ENCODE results near the gene RASSF8. TPM values are rescaled to one million over a fixed set of nuclear protein-coding genes. Genes with fewer than 3 reads are reported as not detected.

Gene RASSF8
- total RNA-seq, 1 experiment from 2014 or later = 51.2 TPM

GRCh38 chr12:25929142-25929541 is 29.3 kb upstream of the RASSF8 start:
- no peaks in the 10 kb centered on the region for H3K36me3 ChIP-seq (ENCODE audit: low read depth, low read length)
- DNase-seq (peak; percentile 99), ATAC-seq (peak; percentile 72)
- intact Hi-C loops (cut with micrococcal nuclease) = loop anchor here (1.0 to 2.0 kb wide), 3 partner anchors 28 to 252 kb away; no protein-coding TSS in a partner anchor
- no peaks in the 10 kb centered on the region for H3K79me2 ChIP-seq (ENCODE audit: low read length)
- H2AFZ ChIP-seq (ENCODE audit: low read length) = no peak overlapping the region
- H3K4me2 ChIP-seq (ENCODE audit: low read length) = peak overlapping the region; percentile 56
- peak overlapping the region; percentile 91 for H3K27ac ChIP-seq (ENCODE audit: low read length)
- H3K27me3 ChIP-seq (ENCODE audit: low read length) = no peaks in the 10 kb centered on the region
- peak overlapping the region; percentile 71 for H3K9ac ChIP-seq (ENCODE audit: low read length)
- CTCF ChIA-PET = interaction anchor here (0.7 kb wide), 1 partner anchor 89 kb away, joined by 3 read pairs; no protein-coding TSS in a partner anchor
- no peaks in the 10 kb centered on the region for H4K20me1 ChIP-seq (ENCODE audit: low read length)
- TF ChIP-seq EZH2phosphoT487 (IDR thresholded peaks at IDR 0.05; ENCODE audit: borderline replicate concordance, low read length) (no peak), EZH2 (IDR thresholded peaks at IDR 0.05; ENCODE audit: low read length, unreplicated experiment) (no peak)
- TF ChIP-seq, protein P1, sequence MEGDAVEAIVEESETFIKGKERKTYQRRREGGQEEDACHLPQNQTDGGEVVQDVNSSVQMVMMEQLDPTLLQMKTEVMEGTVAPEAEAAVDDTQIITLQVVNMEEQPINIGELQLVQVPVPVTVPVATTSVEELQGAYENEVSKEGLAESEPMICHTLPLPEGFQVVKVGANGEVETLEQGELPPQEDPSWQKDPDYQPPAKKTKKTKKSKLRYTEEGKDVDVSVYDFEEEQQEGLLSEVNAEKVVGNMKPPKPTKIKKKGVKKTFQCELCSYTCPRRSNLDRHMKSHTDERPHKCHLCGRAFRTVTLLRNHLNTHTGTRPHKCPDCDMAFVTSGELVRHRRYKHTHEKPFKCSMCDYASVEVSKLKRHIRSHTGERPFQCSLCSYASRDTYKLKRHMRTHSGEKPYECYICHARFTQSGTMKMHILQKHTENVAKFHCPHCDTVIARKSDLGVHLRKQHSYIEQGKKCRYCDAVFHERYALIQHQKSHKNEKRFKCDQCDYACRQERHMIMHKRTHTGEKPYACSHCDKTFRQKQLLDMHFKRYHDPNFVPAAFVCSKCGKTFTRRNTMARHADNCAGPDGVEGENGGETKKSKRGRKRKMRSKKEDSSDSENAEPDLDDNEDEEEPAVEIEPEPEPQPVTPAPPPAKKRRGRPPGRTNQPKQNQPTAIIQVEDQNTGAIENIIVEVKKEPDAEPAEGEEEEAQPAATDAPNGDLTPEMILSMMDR (conservative IDR thresholded peaks at IDR 0.05; ENCODE audit: low read depth, low read length) = no peak
- H3K9me2 ChIP-seq (replicated peaks; ENCODE audit: low read length) = no peaks in the 10 kb centered on the region
- H3K4me1 ChIP-seq (ENCODE audit: insufficient read depth, low read length) = peaks cover 51% of the 10 kb centered on the region
- BruUV-seq (replicated peaks) = no TSS peak
- no peak overlapping the region; the same call in 1 of the 2 replicates for H3K4me3 ChIP-seq (ENCODE audit: low read length)
- peaks cover 10% of the 10 kb centered on the region for H3F3A ChIP-seq (ENCODE audit: low read length, unreplicated experiment)
- H3K9me3 ChIP-seq (ENCODE audit: low read length) = no peaks in the 10 kb centered on the region
- POLR2A ChIA-PET (ENCODE audit: unreplicated experiment) = interaction anchor here (1.0 kb wide), 2 partner anchors 13 to 30 kb away, joined by 3 to 7 read pairs; no protein-coding TSS in a partner anchor

- intact Hi-C loops (cut with micrococcal nuclease) = no loop called here
- BruUV-seq (replicated peaks) = no TSS peak
- Histone ChIP-seq H3K27me3 (ENCODE audit: low read length) (no peaks in the 10 kb centered on the region), H4K20me1 (ENCODE audit: low read length) (no peaks in the 10 kb centered on the region), H3K9me2 (replicated peaks; ENCODE audit: low read length) (no peaks in the 10 kb centered on the region), H3K4me2 (ENCODE audit: low read length) (no peak overlapping the region), H3K27ac (ENCODE audit: low read length) (no peak overlapping the region), H3K9me3 (ENCODE audit: low read length) (no peaks in the 10 kb centered on the region), H3K4me3 (ENCODE audit: low read length) (no peak overlapping the region), H3F3A (ENCODE audit: low read length, unreplicated experiment) (peaks cover 7% of the 10 kb centered on the region), H3K36me3 (ENCODE audit: low read depth, low read length) (no peaks in the 10 kb centered on the region), H3K4me1 (ENCODE audit: insufficient read depth, low read length) (peaks cover 20% of the 10 kb centered on the region), H2AFZ (ENCODE audit: low read length) (no peak overlapping the region), H3K9ac (ENCODE audit: low read length) (no peak overlapping the region), H3K79me2 (ENCODE audit: low read length) (no peaks in the 10 kb centered on the region)
- TF ChIP-seq EZH2phosphoT487 (IDR thresholded peaks at IDR 0.05; ENCODE audit: borderline replicate concordance, low read length) (no peak), EZH2 (IDR thresholded peaks at IDR 0.05; ENCODE audit: low read length, unreplicated experiment) (no peak)
- TF ChIP-seq, protein P1 (conservative IDR thresholded peaks at IDR 0.05; ENCODE audit: low read depth, low read length) = no peak
- POLR2A ChIA-PET (ENCODE audit: unreplicated experiment) = no interaction called here
- ATAC-seq (no peak), DNase-seq (no peak)
- CTCF ChIA-PET = no interaction called here
Observed at GRCh38 chr12:25932971-25933370, 25.5 kb upstream of the RASSF8 start.

- ChIA-PET POLR2A (ENCODE audit: unreplicated experiment) (no interaction called here), CTCF (interaction anchor here (0.6 kb wide), 1 partner anchor 14 kb away, joined by 3 read pairs; no protein-coding TSS in a partner anchor)
- Histone ChIP-seq H3K9me2 (replicated peaks; ENCODE audit: low read length) (no peaks in the 10 kb centered on the region), H2AFZ (ENCODE audit: low read length) (no peak overlapping the region), H3F3A (ENCODE audit: low read length, unreplicated experiment) (no peaks in the 10 kb centered on the region), H3K4me1 (ENCODE audit: insufficient read depth, low read length) (peaks cover 7% of the 10 kb centered on the region), H3K4me3 (ENCODE audit: low read length) (no peak overlapping the region), H3K27ac (ENCODE audit: low read length) (no peak overlapping the region), H3K9ac (ENCODE audit: low read length) (no peak overlapping the region), H3K9me3 (ENCODE audit: low read length) (no peaks in the 10 kb centered on the region), H3K36me3 (ENCODE audit: low read depth, low read length) (no peaks in the 10 kb centered on the region), H3K4me2 (ENCODE audit: low read length) (no peak overlapping the region), H4K20me1 (ENCODE audit: low read length) (no peaks in the 10 kb centered on the region), H3K27me3 (ENCODE audit: low read length) (no peaks in the 10 kb centered on the region), H3K79me2 (ENCODE audit: low read length) (no peaks in the 10 kb centered on the region)
- no TSS peak for BruUV-seq (replicated peaks)
- no peak for ATAC-seq
- DNase-seq = no peak
- TF ChIP-seq, protein P1 (conservative IDR thresholded peaks at IDR 0.05; ENCODE audit: low read depth, low read length) = no peak
- TF ChIP-seq EZH2 (IDR thresholded peaks at IDR 0.05; ENCODE audit: low read length, unreplicated experiment) (no peak), EZH2phosphoT487 (IDR thresholded peaks at IDR 0.05; ENCODE audit: borderline replicate concordance, low read length) (no peak)
- intact Hi-C loops (cut with micrococcal nuclease) = no loop called here
Observed at GRCh38 chr12:25934456-25934855, 24.0 kb upstream of the RASSF8 start.
